Measurements from ENCODE around the gene PPFIBP1. TPM values are rescaled to one million over a fixed set of nuclear protein-coding genes. Genes with fewer than 3 reads are reported as not detected.

PPFIBP1 gene
- total RNA-seq, 1 donor, result 131 TPM

- peak; percentile 75 for DNase-seq (ENCODE audit: low read depth)
- no peak overlapping the region for H3K4me3 ChIP-seq (ENCODE audit: low read depth, low read length)
- no peak for TF ChIP-seq CTCF (IDR thresholded peaks at IDR 0.05; ENCODE audit: insufficient read depth, low read length)
These were observed 47.5 kb downstream of the PPFIBP1 start for GRCh38 chr12:27571463-27571862.

GRCh38 chr12:27572486-27573255, 48.7 kb downstream of the PPFIBP1 start:
- no peak for TF ChIP-seq CTCF (IDR thresholded peaks at IDR 0.05; ENCODE audit: insufficient read depth, low read length)
- peak; percentile 59 for DNase-seq (ENCODE audit: low read depth)
- H3K4me3 ChIP-seq (ENCODE audit: low read depth, low read length), result no peak overlapping the region

- no peak for TF ChIP-seq CTCF (IDR thresholded peaks at IDR 0.05; ENCODE audit: insufficient read depth, low read length)
- H3K4me3 ChIP-seq (ENCODE audit: low read depth, low read length), result no peak overlapping the region
- peak; percentile 79 for DNase-seq (ENCODE audit: low read depth)
These were observed 50.0 kb downstream of the PPFIBP1 start for GRCh38 chr12:27573972-27574371.

- no peak overlapping the region for H3K4me3 ChIP-seq (ENCODE audit: low read depth, low read length)
- no peak for DNase-seq (ENCODE audit: low read depth)
- TF ChIP-seq CTCF (IDR thresholded peaks at IDR 0.05; ENCODE audit: insufficient read depth, low read length), result no peak
These were observed 51.2 kb downstream of the PPFIBP1 start for GRCh38 chr12:27575090-27575761.

- no peak for TF ChIP-seq CTCF (IDR thresholded peaks at IDR 0.05; ENCODE audit: insufficient read depth, low read length)
- H3K4me3 ChIP-seq (ENCODE audit: low read depth, low read length), result no peak overlapping the region
These were observed 51.7 kb downstream of the PPFIBP1 start for GRCh38 chr12:27575762-27576118.

GRCh38 chr12:27576667-27577347, 52.8 kb downstream of the PPFIBP1 start:
- no peak overlapping the region for H3K4me3 ChIP-seq (ENCODE audit: low read depth, low read length)
- no peak for DNase-seq (ENCODE audit: low read depth)
- no peak for TF ChIP-seq CTCF (IDR thresholded peaks at IDR 0.05; ENCODE audit: insufficient read depth, low read length)

More at GRCh38 chr12:27575762-27576118, 51.7 kb downstream of the PPFIBP1 start:
- no peak for DNase-seq (ENCODE audit: low read depth)

Data from fibroblast of the aortic adventitia (primary cell).